RWPE1 (cell line): Measurements from ENCODE around the gene MFSD1.

Experiments
- CTCF ChIA-PET: fragments of 350-600 bp; sonication (Branson Sonifier 250); formaldehyde crosslinking; extraction: SDS; loops from one replicate; lab custom pipeline; 2021; lab: Yijun Ruan, JAX
- POLR2A ChIA-PET: fragments of 400-600 bp; formaldehyde crosslinking; extraction: SDS; loops from one replicate; lab custom pipeline; 2020; ENCODE audit warnings: antibody characterized with exemption; ENCODE audit not compliant: low non-redundant PET; lab: Yijun Ruan, JAX
- DNase-seq: peaks from one replicate; pipeline ENCODE4 v3.0.0; 2012; ENCODE audit warnings: low spot score
- H3K27ac ChIP-seq: fragments of 450-650 bp; 2 replicates; pipeline ENCODE4 v1.5.1; 2017
- TF ChIP-seq, protein P1 (sequence below): fragments of 450-650 bp; conservative IDR thresholded peaks from 2 replicates; pipeline ENCODE4 v1.5.1; 2017; ENCODE audit warnings: low read depth, mild to moderate bottlenecking

Gene MFSD1

DNA sequence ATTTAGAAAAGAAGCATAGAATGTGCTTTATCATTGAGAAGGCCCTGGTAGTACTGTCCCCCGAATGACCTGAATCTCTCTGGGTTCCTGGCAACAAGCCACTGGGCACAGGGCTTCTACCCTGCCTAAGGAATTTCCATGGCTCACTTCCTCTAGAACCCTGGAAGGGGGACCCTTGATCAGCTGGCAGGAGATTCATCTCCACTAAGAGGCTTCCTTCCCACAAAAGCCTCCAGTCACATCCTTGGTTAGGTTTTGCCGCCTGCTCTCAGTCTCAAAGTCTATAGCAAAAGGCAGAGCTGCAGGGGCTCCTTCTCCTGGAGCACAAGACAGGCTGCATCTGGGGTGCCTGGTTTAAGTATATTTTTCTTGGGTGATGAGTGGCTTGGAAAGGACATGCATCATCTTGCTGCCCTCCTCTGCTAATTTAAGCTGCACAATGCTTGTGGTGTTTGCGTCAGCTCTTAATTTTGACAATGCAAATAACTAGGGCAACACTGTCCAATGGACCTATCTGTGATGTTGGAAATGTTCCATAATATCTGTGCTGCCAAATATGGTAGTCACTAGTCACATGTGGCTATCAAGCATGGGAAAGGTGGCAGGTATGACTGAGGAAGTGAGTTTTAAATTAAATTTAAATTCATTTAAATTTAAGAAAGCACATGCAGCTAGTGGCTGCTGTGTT is 36.2 kb upstream of the MFSD1 start:
- TF ChIP-seq, protein P1, sequence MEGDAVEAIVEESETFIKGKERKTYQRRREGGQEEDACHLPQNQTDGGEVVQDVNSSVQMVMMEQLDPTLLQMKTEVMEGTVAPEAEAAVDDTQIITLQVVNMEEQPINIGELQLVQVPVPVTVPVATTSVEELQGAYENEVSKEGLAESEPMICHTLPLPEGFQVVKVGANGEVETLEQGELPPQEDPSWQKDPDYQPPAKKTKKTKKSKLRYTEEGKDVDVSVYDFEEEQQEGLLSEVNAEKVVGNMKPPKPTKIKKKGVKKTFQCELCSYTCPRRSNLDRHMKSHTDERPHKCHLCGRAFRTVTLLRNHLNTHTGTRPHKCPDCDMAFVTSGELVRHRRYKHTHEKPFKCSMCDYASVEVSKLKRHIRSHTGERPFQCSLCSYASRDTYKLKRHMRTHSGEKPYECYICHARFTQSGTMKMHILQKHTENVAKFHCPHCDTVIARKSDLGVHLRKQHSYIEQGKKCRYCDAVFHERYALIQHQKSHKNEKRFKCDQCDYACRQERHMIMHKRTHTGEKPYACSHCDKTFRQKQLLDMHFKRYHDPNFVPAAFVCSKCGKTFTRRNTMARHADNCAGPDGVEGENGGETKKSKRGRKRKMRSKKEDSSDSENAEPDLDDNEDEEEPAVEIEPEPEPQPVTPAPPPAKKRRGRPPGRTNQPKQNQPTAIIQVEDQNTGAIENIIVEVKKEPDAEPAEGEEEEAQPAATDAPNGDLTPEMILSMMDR = no peak
- CTCF ChIA-PET = interaction anchor here (0.6 to 1.8 kb wide), 3 partner anchors 38 to 716 kb away, joined by 4 to 5 read pairs (median 5); no protein-coding TSS in a partner anchor
- H3K27ac ChIP-seq = no peak overlapping the region

DNA sequence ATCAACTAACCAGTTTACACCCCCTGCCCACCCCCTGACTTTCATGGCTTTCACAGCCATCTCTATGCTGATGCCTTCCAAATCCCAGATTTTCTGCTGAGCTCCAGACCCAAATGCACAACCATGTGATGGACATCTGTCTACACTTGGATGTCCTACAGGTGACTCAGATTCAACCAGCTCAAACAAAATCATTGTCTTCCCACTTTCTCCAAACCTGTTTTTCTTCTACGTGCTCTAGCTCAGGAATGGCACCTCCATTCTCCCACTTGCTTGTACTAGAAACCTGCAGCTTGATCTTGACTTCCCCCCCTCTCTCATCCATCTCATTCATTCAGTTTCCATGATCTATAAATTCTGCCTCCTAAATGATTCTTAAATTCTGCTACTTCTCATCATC is 35.5 kb upstream of the MFSD1 start:
- DNase-seq = peak; percentile 10
- no peak overlapping the region for H3K27ac ChIP-seq
- POLR2A ChIA-PET = no interaction called here
- TF ChIP-seq, protein P1 = no peak
- CTCF ChIA-PET = interaction anchor here (0.6 to 1.8 kb wide), 2 partner anchors 39 to 112 kb away, joined by 5 read pairs; no protein-coding TSS in a partner anchor

More for the DNA sequence above, 36.2 kb upstream of the MFSD1 start:
- no peak for DNase-seq
- POLR2A ChIA-PET = no interaction called here

DNA sequence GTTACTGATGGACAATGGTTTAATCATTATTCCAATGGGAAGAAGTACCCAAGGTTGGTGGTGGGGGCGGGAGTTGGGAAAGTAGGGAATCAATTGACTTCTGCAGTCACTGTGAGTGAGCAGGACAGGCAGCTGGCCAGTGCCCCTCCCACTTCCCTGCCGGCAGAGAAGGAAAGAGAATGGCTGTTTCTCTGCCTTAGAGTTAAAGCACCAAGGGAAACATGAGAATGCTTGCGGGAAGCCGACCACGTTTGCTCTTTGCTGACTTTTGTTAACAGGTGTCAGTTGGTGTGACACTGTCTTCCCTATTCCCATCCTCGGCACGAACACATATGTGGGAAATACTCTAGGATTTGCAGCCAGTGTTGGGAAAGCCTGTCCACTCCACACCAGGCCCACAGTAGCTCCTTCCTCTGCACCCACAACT is 33.5 kb upstream of the MFSD1 start:
- CTCF ChIA-PET = interaction anchor here (1.2 kb wide), 1 partner anchor 17 kb away, joined by 3 read pairs; no protein-coding TSS in a partner anchor
- POLR2A ChIA-PET = no interaction called here
- no peak for DNase-seq
- TF ChIP-seq, protein P1 = no peak
- H3K27ac ChIP-seq = no peak overlapping the region

DNA sequence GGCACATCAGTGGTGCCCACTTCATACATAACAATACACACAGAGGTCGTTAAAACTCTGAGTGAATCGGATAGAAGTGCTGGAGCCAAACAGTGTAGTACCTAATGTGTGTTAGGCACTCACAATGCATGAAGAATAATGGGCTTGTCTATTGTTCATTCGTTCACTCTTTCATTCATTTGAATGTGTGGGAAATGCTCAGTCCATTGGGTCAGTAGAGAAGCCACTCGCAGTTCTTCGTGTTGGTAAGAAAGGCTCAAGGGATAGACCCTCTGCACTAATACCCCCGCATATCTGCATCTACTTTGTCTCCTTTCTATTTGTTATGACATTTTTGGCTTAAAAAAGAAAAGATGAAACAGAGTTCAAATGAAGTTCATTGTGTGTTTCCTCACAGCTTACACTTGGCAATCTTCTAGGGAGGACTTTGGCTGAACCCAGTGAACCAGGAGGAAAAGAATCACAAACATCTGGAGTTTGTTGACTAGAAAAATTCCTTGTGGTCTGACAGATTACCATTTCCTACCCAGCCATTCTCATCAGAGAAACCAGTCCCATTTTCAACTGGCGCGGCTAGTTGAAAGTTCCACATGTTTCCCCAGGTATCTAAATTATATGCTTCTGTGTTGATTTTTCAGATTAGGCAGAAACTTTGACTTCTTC is 32.8 kb upstream of the MFSD1 start:
- ChIA-PET CTCF (interaction anchor here (1.2 kb wide), 1 partner anchor 17 kb away, joined by 3 read pairs; no protein-coding TSS in a partner anchor), POLR2A (no interaction called here)
- DNase-seq = peak; percentile 43
- no peak overlapping the region for H3K27ac ChIP-seq
- TF ChIP-seq, protein P1 = no peak

DNA sequence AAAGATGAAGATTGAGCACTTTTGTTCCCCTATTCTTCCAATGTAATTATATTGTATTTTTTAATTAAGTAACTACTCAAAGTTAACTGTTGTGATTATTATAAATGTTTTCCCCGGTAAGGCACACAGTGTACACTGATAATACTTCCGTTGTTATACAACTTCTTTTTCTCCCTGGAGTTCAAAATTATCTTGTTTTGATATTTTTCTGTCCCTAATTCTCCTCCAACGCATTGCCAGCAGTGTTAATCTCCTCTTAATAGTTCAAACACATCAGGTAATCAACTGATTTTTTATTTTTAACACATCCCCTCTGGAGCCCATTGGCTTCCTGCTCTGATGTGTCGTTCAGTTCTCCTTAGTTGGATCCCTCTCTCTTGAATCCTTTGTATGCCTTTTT is 32.3 kb upstream of the MFSD1 start:
- TF ChIP-seq, protein P1 = no peak
- H3K27ac ChIP-seq = no peak overlapping the region
- ChIA-PET CTCF (interaction anchor here (1.2 kb wide), 1 partner anchor 18 kb away, joined by 3 read pairs; no protein-coding TSS in a partner anchor), POLR2A (no interaction called here)
- no peak for DNase-seq

DNA sequence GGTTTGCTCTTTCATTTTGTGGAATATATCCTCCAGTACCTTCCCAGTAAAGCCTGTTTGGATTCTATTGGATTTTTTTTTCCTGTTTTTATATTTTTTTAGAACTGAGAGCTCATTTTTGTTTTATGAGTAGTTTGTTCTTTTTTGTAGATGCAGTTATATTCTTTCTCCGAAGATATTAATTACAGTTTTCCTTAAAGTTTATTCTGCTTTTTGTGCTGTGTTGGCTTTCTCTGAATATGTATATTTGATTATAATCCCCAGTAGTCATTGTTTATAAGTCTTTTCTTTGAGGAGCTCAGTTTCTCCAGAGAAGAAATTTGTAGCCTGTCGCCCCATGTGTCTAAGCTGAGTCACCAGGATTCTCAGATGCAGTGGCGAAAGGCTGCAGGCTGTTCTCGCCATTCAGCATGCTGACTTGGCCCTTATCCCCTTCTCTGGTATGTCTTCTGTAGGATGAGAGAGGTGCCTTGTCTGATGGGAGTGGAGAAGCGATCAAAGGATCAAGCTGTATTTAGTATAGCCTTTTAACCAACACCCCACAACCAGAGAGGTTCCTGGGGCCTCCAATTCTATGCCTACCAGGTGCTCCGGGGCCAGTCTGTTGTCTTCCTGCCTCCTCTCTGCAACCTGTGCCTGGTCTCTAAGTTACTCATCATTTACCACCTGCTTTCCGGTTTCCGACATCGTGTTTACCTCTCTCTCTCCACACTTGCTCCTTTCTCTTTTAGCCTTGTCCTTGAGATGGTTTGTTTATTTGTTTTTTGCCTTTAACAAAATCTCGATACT is 31.7 kb upstream of the MFSD1 start:
- CTCF ChIA-PET = no interaction called here

More for the DNA sequence above, 31.7 kb upstream of the MFSD1 start:
- no peak overlapping the region for H3K27ac ChIP-seq
- POLR2A ChIA-PET = no interaction called here
- TF ChIP-seq, protein P1 = no peak
- DNase-seq = no peak
